HFFc6 (cell line): Measurements from ENCODE around the gene TTLL10. TPM values are rescaled to one million over a fixed set of nuclear protein-coding genes. Genes with fewer than 3 reads are reported as not detected.

Experiments
- DNase-seq: peaks from one replicate; pipeline ENCODE4 v3.0.0-alpha.2; 2018
- H3K27ac Mint-ChIP-seq: 2 replicates; pipeline ENCODE4 v1.8.0; 2020; ENCODE audit warnings: mild to moderate bottlenecking, mixed read lengths
- H3K27me3 Mint-ChIP-seq: 2 replicates; pipeline ENCODE4 v1.8.0; 2021; ENCODE audit warnings: mild to moderate bottlenecking, moderate library complexity, mixed read lengths; ENCODE audit not compliant: insufficient read depth
- H3K36me3 Mint-ChIP-seq: 2 replicates; pipeline ENCODE4 v1.8.0; 2021; ENCODE audit warnings: low read depth, mixed read lengths
- H3K4me1 Mint-ChIP-seq: 2 replicates; pipeline ENCODE4 v1.8.0; 2020; ENCODE audit warnings: low read depth, mixed read lengths
- H3K4me3 Mint-ChIP-seq: 2 replicates; pipeline ENCODE4 v1.8.0; 2020; ENCODE audit warnings: mild to moderate bottlenecking, moderate library complexity, mixed read lengths
- H3K9me3 Mint-ChIP-seq: 2 replicates; pipeline ENCODE4 v1.8.0; 2020; ENCODE audit warnings: mild to moderate bottlenecking, mixed read lengths
- CTCF ChIP-seq: fragments of 200-600 bp; sonication (generic); IDR thresholded peaks from 2 replicates; pipeline ENCODE4 v1.5.0; 2021; ENCODE audit warnings: antibody characterized with exemption, mild to moderate bottlenecking
- total RNA-seq, 6 experiments: library from RNA; stranded (reverse); fragmentation: NEBNext Ultra II Directional; extraction: Animal tissue kit (Norgen Biotek cat#: 25700); gene quantifications; 2 replicates in 1 of 6; 3 replicates in 5 of 6; pipeline ENCODE4 v1.2.3, GENCODE V29; 2021

Gene TTLL10
- total RNA-seq, 6 experiments from 2014 or later, result not detected

- peaks cover 14% of the 10 kb centered on the region for H3K9me3 Mint-ChIP-seq
Observed at GRCh38 chr1:1198423-1199140, 24.9 kb downstream of the TTLL10 start.

GRCh38 chr1:1199141-1199960 lies 25.7 kb downstream of the TTLL10 start:
- no peak for DNase-seq
- Mint-ChIP-seq H3K9me3 (peaks cover 11% of the 10 kb centered on the region), H3K27ac (no peak overlapping the region), H3K36me3 (peaks cover 11% of the 10 kb centered on the region; the same call in 1 of the 2 replicates), H3K27me3 (peaks cover 5% of the 10 kb centered on the region), H3K4me1 (no peaks in the 10 kb centered on the region), H3K4me3 (no peak overlapping the region)
- no peak for TF ChIP-seq CTCF

More at GRCh38 chr1:1198423-1199140, 24.9 kb downstream of the TTLL10 start:
- Mint-ChIP-seq H3K36me3 (peaks cover 14% of the 10 kb centered on the region; the same call in 1 of the 2 replicates), H3K27ac (no peak overlapping the region), H3K4me3 (no peak overlapping the region), H3K4me1 (no peaks in the 10 kb centered on the region), H3K27me3 (peaks cover 5% of the 10 kb centered on the region)
- no peak for TF ChIP-seq CTCF
- no peak for DNase-seq

GRCh38 chr1:1199961-1200875 lies 26.5 kb downstream of the TTLL10 start:
- no peak for DNase-seq
- Mint-ChIP-seq H3K27me3 (peaks cover 5% of the 10 kb centered on the region), H3K36me3 (peaks cover 2% of the 10 kb centered on the region; the same call in 1 of the 2 replicates), H3K4me1 (no peaks in the 10 kb centered on the region), H3K9me3 (peaks cover 2% of the 10 kb centered on the region), H3K4me3 (no peak overlapping the region), H3K27ac (no peak overlapping the region)
- TF ChIP-seq CTCF, result no peak

GRCh38 chr1:1200876-1201810 lies 27.5 kb downstream of the TTLL10 start:
- Mint-ChIP-seq H3K4me3 (no peak overlapping the region), H3K9me3 (no peaks in the 10 kb centered on the region), H3K27ac (no peak overlapping the region), H3K27me3 (peaks cover 3% of the 10 kb centered on the region; the same call in 1 of the 2 replicates), H3K36me3 (no peaks in the 10 kb centered on the region), H3K4me1 (no peaks in the 10 kb centered on the region)
- no peak for TF ChIP-seq CTCF
- no peak for DNase-seq
